Left ventricle myocardium superior (tissue), 1 donor: Measurements from ENCODE around the gene C1QTNF1. TPM values are rescaled to one million over a fixed set of nuclear protein-coding genes. Genes with fewer than 3 reads are reported as not detected.
A peak's percentile ranks its signal among the peaks of the same experiment; 100 is the strongest.

ENCODE experiments used
- ATAC-seq: fragments of 200-7000 bp; cut with Tn5 transposase; one replicate; pipeline ENCODE4 v1.9.1; 2020; ENCODE audit warnings: mild to moderate bottlenecking, moderate library complexity
- DNase-seq: peaks from one replicate; pipeline ENCODE4 v3.0.0-alpha.2; 2020
- intact Hi-C: fragments of 100-400 bp; cut with micrococcal nuclease; formaldehyde crosslinking; loops from one replicate; pipeline ENCODE4 v1.11.0; 2022
- total RNA-seq: library from RNA; stranded (reverse); fragmentation: NEBNext Ultra II Directional; extraction: Animal tissue kit (Norgen Biotek cat#: 25700); gene quantifications from one replicate; pipeline ENCODE4 v1.2.1, GENCODE V29; 2021
- donor health status: DM: no; HTN: yes; CAD: no; lungs with severe emphysema.

C1QTNF1 gene
- total RNA-seq, 1 donor from 2014 or later, result 247 TPM

DNA sequence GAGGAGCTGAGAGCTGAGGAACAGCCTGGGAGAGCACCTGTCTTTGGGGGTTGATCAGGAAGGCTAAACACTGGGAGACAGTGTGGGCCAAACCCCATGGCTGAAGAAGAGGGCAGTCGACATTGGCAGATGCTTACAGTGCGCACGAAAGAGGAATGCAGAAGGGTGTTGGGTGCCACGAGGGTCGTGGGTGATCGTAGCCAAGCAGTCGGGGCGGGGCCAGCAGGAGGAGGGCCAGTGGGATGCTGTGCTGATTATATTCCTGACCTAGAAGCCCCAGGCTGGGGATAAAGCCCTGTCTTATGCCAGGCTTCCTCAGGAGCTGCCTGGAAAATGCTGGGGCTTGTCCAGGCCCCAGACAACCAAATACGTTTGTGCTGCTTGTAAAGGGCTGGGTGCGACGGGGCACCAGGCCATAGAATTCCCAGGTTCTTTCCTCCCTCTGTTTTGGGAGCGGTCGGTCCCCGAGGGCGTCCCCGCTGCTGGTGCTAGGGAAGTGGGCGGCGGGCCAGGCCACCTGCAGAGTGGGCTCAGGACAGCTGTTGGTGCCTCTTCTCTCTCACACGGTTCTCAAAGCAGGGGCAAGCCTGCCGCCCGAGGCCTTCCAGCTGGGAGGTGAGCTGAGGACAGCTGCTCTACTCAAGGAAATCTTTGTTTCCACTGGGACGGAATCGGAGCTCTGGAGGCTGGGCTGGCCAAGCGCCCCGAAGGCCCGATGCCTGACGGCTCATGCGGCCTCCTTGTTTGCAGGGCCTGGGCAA, 10.0 kb downstream of the C1QTNF1 start:
- DNase-seq (peak; percentile 85), ATAC-seq (peak; percentile 75)
- intact Hi-C loops, result no loop called here

DNA sequence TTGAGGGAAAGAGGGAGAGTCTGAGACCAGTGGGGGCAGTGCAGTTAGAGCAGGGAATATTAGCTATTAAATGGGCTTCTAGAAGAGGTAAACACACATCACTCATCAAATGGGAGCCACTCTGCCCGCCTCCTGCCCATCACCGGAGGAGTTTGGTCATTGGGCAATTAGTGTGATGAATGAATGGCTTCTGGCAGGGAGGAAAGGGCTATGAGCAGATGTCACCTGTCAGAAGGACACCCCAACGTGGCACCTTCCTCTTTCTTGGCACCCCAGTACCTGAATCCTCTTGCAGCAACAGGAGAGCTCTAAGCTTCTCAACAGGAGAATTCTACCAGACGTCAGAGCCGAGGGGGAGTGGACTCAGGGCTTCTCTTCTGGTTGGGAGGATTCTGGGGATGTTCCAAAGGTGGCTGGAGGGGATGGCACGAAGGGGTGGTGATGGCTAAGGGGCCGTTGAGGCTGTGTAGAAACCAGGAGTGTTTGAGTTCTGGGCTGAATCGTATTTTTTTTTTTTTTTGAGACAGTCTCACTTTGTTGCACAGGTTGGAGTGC, 11.0 kb downstream of the C1QTNF1 start:
- ATAC-seq (no peak), DNase-seq (no peak)
- intact Hi-C loops, result no loop called here

DNA sequence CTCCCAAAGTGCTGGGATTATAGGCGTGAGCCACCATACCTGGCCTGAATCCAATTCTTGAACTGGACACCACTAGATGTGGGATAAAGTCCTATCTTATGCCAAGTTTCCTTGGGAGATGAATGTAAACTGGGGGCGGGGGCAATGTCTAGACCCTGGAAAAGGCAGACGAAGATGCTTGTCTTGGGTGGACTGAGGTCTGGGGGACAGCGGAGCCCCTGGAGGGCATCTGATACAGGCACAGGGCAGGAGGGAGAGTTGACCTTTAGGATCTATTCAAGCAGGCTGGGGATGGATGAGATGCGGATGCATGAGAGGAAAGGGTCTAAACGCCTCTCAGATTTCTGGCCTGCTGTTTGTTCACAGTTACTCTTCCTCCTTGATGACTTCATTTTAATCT, 11.7 kb downstream of the C1QTNF1 start:
- intact Hi-C loops, result no loop called here
- no peak for ATAC-seq
- no peak for DNase-seq

DNA sequence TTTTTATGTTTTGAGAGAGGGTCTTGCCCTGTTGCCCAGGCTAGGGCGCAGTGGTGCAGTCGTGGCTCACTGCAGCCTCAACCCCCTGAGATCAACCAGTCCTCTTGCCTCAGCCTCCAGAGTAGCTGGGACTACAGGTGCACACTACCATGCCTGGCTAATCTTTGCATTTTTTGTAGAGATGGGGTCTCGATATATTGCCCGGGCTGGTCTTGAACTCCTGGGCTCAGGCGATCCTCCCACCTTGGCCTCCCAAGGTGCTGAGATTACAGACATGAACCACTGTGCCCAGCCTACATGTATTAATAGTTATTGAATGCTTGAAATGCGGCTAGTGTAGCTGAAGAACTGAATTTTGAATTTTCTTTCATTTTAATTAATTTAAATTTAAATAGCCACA, 12.2 kb downstream of the C1QTNF1 start:
- intact Hi-C loops, result no loop called here
- ATAC-seq, result no peak
- no peak for DNase-seq

DNA sequence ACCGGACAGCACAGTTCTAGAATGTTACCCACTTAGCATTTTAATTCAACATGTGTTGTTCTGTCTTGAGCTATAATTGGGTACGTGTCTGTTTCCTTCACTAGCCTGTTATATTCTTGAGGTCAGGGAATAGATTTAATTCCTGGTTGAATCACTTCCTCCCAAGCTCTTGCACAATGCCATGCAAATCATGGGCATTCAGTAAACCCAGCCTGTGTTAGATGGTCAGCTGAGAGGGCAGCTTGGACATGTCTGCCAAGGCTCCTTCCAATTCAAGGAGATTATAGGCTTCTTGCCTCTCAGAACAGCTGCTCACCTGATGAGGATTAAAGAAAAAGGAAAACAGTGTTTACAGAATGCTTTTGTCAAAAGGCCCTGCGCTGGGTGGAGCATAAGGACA, 12.6 kb downstream of the C1QTNF1 start:
- ATAC-seq (no peak), DNase-seq (no peak)
- intact Hi-C loops, result no loop called here

DNA sequence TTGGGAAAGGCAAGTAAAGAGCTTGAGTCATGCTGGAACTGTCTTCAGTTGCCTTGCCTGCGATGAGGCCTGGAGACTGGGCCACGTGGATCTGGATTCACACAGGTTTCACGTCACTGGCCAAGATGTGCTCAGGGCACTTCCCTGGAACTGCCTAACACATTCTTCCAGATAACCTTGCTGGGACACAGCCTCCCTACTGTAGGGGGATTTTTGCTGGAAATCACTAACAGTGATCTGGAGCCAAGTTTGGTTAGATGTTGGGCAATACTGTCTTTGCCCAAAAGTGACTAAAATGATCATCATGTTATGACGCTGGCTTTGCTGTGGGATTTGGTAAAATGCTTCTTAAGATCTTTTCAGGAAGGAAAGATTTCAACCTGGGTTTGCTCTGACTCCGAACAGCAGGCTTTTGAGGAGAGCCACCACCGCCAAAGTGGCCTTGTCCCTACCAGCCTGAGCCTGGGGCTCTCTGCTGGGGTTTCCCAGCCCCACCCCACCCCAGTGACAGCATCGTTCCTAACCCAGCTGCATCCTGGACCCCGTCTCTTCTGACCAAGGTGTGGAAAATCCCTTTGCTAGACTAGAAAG, 14.7 kb downstream of the C1QTNF1 start:
- peak; percentile 58 for DNase-seq
- ATAC-seq, result peak; percentile 52
- intact Hi-C loops, result no loop called here

DNA sequence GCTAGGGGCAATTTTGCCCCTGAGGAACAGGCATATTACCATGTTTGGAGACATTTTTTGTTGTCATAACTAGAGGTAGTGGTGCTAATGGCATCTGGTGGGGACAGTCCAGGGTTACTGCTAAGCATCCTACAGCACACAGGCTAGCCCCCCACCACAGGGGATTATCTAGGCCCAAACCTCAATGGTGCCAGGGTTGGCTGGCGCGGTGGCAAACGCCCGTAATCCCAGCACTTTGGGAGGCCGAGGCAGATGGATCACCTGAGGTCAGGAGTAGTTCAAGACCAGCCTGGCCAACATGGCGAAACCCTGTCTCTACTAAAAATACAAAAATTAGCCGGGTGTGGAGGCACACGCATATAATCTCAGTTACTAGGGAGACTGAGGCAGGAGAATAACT, 15.2 kb downstream of the C1QTNF1 start:
- DNase-seq (peak; percentile 21), ATAC-seq (no peak)
- intact Hi-C loops, result no loop called here

DNA sequence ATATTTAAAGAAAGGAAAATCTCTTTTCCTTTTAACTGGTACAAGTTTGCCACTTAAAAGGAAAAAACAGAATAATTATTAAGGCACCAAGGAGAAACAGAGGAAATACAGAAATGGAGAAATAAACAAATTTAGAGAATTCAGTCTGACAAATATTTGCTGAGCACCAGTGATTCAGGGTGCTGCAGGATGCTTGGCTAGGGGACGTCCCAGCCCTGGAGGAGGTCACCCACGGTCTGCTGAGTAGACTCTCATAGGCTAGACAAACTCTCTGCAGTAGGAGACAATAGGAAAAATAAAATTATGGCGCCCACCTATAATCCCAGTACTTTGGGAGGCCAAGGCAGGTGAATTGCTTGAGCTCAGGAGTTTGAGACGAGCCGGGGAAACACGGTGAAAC, 15.9 kb downstream of the C1QTNF1 start:
- DNase-seq (no peak), ATAC-seq (no peak)
- intact Hi-C loops, result no loop called here

DNA sequence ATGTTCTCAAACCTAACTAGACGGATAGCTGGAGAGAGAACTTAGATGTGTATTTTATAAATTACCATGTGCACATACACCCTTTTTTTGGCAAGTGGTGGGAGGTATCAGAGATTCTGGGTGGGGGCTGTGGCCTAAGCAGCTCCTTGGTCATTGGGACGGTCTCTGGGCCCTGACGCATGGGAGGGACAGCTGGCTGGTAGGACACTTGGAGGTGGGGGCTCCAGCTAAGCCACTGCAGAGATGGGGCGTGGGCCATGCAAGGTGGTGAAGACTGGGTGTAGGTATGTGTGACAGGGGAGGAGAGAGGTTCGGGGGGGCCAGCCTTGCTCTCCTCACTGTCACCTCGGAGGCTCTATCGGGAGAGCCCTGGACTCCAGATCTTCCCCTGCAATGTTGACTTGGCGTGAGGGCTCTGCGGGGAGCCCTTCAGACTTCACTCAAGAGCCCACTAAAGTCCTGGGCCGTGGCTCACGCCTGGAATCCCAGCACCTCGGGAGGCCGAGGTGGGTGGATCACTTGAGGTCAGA, 17.1 kb downstream of the C1QTNF1 start:
- intact Hi-C loops, result no loop called here
- DNase-seq, result no peak
- no peak for ATAC-seq

DNA sequence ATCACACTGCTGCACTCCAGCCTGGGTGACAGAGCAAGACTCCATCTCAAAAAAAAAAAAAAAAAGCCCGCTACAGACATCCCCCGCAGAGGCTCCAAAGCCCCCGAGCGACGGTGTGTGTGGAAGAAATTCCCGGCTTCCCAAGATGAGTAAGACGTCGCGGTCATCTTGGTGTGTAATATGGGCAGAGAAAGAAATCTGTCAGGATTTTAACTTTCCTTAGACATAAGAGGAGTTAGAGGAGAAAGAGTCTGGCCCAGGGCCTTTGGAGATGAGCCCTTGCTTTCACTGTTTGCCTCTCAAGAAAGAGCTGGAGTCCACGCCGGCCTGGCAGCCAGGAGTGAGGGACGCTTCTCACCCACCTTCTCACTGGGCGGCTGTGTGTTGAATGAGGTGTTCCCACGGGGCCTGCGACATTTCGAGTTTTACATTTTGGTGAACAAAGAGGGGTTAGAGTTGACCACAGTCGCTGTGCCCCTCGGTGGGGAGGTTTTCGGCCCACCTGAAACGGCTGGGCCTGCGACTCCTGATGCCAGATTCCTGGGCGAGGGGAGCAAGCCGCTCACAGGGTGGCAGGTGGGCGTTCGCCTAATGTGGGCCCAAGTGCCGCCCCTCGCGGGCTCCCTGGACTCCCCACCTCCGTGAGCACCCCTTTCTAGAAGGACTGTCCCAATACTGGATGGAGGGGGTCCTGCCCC, 17.9 kb downstream of the C1QTNF1 start:
- intact Hi-C loops, result no loop called here
- peak; percentile 25 for DNase-seq
- no peak for ATAC-seq

DNA sequence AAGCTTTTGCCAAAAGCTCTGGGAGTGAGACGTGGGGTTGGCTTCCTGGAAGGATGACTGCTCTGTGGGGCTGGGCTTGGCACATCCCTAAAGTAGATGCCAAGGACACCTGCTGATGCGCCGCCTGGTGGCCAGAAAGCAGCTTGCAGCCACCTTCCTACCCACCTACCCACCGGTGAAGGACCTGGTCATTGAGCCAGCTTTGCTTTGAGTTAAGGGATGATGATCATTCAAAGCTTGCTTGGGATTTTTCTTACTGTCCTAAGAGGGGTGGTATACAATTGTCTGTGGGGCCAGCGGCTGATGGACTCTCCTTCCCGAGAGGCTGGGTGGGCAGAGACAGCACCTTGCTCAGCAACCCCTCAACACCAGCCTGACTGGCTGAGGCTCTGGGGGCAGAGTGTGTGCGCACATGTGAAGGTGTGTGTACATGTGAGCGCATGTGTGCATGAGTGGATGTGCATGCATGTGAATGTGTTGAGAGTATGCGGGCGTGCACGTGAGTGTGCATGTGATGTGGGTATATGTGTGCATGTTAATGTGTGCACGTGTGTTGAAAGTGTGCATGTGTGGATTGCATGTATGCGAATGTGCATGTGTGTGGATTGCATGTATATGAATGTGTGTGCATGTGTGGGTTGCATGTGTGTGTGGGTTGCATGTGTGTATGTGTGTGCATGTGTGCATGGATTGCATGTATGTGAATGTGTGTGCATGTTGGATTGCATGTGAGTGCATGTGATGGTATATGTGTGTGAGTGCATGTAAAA, 18.6 kb downstream of the C1QTNF1 start:
- intact Hi-C loops, result no loop called here
- peak; percentile 30 for ATAC-seq
- DNase-seq, result peak; percentile 82

DNA sequence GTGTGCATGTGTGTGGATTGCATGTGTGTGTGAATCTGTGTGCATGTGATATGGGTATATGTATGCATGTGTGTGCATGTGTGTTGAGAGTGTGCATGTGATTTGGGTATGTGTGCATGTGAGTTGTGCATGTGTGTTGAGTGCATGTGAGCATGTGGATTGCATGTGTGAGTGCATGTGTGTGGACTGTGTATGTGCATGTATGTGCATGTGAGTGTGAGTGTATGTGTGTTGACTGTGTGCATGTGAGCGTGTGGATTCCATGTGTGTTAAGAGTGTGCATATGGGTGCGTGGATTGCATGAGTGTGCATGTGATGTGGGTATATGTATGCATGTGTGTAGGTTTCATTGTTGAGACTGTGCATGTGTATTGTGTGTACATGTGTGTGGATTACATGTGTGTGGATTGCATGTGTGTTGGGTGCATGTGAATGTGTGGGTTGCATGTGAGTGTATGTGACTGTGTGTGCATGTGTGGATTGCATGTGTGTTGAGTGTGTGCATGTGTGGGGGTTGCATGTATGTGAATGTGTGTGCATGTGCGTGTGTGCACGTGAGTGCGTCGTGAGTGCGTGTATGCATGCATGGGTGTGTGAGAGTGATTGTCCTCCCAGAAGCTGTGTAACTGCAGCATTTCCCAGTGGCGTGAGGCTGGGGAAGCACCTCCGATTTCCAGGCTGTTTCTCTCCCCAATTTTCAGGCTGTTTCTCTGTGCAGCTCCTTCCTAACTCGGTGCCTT, 19.4 kb downstream of the C1QTNF1 start:
- intact Hi-C loops, result no loop called here
- ATAC-seq, result no peak
- DNase-seq, result no peak

DNA sequence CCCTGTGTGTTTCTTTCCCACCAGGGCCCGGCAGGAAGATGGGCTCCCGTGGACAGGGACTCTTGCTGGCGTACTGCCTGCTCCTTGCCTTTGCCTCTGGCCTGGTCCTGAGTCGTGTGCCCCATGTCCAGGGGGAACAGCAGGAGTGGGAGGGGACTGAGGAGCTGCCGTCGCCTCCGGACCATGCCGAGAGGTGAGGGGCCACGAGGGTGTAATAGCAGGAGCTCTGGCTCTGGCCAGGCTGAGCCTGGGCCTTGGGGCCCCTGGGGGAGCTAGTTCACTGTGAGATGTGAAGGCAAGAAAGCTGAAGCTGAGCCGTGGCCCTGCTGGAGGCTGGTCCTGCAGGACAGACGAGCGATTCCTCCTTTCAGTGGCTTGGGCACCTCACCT, 20.0 kb downstream of the C1QTNF1 start:
- peak; percentile 22 for DNase-seq
- intact Hi-C loops, result no loop called here
- ATAC-seq, result no peak

DNA sequence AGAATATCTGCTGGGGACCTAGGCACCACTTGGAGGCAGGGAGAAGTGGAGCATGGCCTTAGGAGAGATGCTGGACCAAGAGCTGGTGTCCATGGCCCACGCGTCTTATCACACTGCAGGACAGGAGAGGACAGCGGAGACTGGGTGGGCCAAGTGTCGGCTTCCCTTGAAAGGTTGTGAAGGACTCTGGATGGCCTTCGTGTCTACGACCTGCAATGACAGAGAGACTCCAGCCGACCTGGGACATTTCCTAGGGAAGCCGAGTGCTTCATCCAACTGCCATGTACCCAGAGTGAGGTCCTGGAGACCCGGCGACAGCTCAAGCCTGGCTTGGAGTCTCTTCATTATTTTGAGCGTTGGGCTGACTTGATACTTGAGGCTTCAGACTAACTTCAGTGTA, 20.5 kb downstream of the C1QTNF1 start:
- intact Hi-C loops, result no loop called here
- peak; percentile 19 for DNase-seq
- ATAC-seq, result no peak

DNA sequence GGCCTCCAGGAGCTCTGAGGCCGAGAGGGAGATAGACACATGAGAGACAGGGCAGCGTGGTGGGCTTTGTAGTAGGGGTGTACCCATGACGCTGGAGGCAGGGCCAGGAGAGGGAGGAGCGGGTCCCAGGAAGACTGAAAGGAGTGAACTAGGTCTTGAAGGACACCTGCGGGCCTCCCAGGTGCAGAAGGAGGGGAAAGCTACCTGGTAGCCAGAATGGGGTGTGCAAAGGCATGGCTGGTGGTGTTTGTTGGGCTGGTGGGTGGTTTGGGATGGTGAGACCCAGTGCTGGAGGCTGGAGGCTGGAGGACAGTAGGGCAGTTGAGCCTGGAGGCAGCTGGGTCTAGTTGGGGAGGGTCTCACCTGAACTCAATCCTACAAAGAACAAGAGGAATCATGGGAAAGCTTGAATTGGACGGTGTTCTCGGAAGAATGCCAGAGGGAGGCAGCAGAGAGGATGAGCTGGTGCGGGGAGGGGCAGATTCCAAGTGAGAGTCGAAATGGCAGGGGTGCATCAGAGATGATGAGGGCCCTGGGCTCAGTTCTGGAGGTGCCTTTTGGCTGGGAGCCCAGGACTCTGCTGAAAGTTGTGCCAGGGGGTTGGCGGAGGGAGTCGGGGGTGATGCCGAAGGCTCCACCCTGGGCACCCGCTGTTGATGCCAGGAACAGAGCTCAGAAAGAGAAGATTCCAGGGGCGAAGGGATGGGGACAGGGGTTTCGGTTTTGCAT, 21.2 kb downstream of the C1QTNF1 start:
- intact Hi-C loops, result no loop called here

DNA sequence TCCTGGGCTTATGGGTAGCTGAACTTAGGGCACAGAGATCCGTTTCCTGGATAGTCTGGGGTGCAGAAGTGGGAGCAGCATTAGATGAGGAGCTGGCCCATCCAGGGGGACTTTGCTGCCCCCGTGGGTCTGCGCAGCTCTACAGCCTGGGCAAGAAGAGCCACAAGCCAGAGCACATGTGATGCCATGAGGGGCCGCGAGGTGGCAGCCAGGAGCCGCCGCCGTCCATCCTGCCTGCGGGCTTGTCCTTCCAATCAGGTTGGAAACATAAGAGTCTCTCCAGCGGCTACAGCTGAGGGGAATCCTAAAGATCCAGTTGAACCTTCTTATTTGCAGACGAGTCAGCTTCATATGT, 21.9 kb downstream of the C1QTNF1 start:
- intact Hi-C loops, result no loop called here
- ATAC-seq, result peak; percentile 74
- peak; percentile 87 for DNase-seq

More for the DNA sequence above, 21.2 kb downstream of the C1QTNF1 start:
- ATAC-seq, result no peak
- DNase-seq, result peak; percentile 25

DNA sequence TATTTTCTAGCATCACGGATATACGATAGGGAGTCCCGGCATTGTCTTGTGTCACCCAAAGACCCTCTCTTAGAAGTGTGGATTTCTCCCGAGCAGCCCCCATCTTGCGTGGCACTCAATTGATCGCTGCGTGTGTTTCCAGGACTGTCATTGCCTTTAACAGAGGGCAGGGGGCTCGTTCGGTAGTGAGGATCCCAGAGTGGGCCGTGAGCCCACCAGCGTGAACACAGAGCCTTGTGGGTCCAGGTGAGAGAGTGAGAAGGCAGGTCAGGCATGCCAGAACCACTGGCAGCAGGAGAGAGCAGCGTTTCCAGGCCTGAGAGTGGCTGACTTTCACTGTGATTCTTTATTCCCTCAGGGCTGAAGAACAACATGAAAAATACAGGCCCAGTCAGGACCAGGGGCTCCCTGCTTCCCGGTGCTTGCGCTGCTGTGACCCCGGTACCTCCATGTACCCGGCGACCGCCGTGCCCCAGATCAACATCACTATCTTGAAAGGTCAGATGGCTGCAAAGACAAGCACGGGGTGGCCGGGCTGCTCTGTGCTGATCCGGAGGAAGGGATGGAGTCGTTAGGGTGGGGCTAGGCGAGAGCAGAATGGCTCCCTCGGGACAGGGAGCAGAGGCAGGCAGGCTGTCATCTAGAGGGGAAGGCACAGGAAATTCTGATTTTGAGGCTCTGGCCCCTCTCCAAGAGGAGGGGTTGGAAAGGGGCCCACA, 22.4 kb downstream of the C1QTNF1 start:
- intact Hi-C loops, result no loop called here
- peak; percentile 75 for DNase-seq
- ATAC-seq, result peak; percentile 81
